Pancreas (tissue), 10 donors: Measurements from ENCODE around the gene PTPN6. TPM values are rescaled to one million over a fixed set of nuclear protein-coding genes. Genes with fewer than 3 reads are reported as not detected.
A peak's percentile ranks its signal among the peaks of the same experiment; 100 is the strongest.

Source experiments
- ATAC-seq, 4 donors: fragments of 200-7000 bp; cut with Tn5 transposase; one replicate each; pipeline versions ENCODE4 v1.8.0 to v1.9.1; 2020; ENCODE audit warnings: mild to moderate bottlenecking in 4 of 4, moderate library complexity in 4 of 4
- DNase-seq, 6 donors: peaks; one replicate each; pipeline ENCODE4 v3.0.0-alpha.2; 2020
- FAIRE-seq: peaks from 2 replicates; lab custom pipeline; 2012; peaks lifted over from hg19 to GRCh38; lab: Jason Lieb, UNC
- H3K27ac ChIP-seq, 4 donors: fragments of 200-600 bp; sonication (generic); 1 replicate in 3 of 4; 2 replicates in 1 of 4; pipeline versions ENCODE4 v1.5.0 to v1.8.0; 2020
- H3K27me3 ChIP-seq, 4 donors: fragments of 200-600 bp; one replicate each; pipeline ENCODE4 v1.8.0; 2021
- H3K36me3 ChIP-seq, 3 donors: fragments of 200-600 bp; sonication (generic) in 1 of 3; one replicate each; pipeline versions ENCODE4 v1.5.0 to v1.8.0; 2020 to 2021
- H3K4me1 ChIP-seq, 3 donors: fragments of 200-600 bp; one replicate each; pipeline ENCODE4 v1.8.0; 2021
- H3K4me3 ChIP-seq, 4 donors: fragments of 200-600 bp; sonication (generic) in 2 of 4; one replicate each; pipeline versions ENCODE4 v1.5.0 to v1.8.0; 2020 to 2021
- H3K9me3 ChIP-seq, 4 donors: fragments of 200-600 bp; one replicate each; pipeline ENCODE4 v1.8.0; 2021
- WGBS, 2 donors: extraction: QIAGEN DNeasy Blood & Tissue Kit; methylation state at CpG; one replicate each; pipeline ENCODE4 v1.1.7; 2013; 5-methylcytosine and 5-hydroxymethylcytosine counted together
- intact Hi-C, 3 donors: fragments of 100-400 bp; cut with DNase I; formaldehyde crosslinking; loops; one replicate each; pipeline versions ENCODE4 v1.11.1 to v1.14.2; 2022
- polyA plus RNA-seq, 2 donors: library from polyadenylated mRNA; stranded (reverse); fragments of 200-250 nt; gene quantifications; one replicate each; pipeline ENCODE4 v1.2.3, GENCODE V29; 2013
- total RNA-seq, 6 donors: library from RNA; stranded (reverse); fragmentation: NEBNext Ultra II Directional in 4 of 6; extraction: Animal tissue kit (Norgen Biotek cat#: 25700) in 4 of 6; gene quantifications; one replicate each; pipeline versions ENCODE4 v1.2.1 to v1.2.4, GENCODE V29; 2021 to 2023
- TF ChIP-seq, protein P1 (sequence below), 4 donors: fragments of 200-600 bp; sonication (generic) in 3 of 4; IDR thresholded peaks; one replicate each; pipeline versions ENCODE4 v1.5.0 to v1.8.0; 2021; ENCODE audit warnings: antibody characterized with exemption in 4 of 4
- donor health status: healthy with polysubstance abuse.
- donor health status: DM: no; HTN: no; CAD: no; lungs with moderate emphysema.
- donor health status: DM: no; HTN: no; CAD: no.
- donor health status: control.
- donor health status: control.
- donor health status: Bipolar disorder and iron deficiency.
- donor health status: DM: yes; HTN: yes; CAD: no.
- donor health status: DM: no; HTN: no; CAD: no.
- donor health status: DM: no; HTN: no; CAD: no.
- donor health status: DM: yes; HTN: yes; CAD: no.

PTPN6 gene
- total and polyA plus RNA-seq, 8 donors = 13.3 to 53.1 (median 20.3) TPM

DNA sequence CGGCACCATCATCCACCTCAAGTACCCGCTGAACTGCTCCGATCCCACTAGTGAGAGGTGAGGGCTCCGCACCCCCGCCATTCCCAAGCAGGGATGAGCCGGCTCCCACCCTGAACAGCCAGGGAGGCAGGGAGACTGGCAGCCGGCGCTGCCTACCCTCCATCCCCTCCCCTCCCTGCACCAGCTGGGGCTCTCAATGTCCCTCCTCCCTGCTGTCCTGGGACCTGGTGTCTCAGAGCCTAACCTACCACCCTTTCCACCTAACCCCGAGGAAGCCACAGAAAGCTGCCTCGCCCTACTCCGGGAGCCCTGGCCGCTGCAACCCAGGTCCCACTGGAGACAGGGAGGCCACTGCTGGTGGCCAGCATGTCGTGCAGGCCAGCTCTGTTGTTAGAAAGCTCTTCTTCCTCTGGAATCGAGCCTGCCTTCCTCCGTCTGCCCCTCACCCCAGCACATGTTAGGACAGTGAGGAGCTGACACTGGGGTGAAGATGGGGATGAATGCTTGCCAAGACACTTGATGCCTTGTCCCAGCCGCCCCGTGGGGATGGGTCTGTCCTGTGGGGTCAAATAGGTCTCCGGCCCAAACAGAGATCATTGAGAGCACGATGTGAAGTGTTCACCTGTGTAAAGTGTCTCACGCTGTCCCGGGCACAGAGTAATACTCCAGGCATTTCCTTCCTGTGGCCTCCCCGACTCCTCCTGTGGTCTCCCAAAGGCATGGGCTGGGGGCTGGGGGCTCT is 1.1 kb downstream of the PTPN6 start:
- H3K4me1 ChIP-seq = peaks cover 0 to 3% (median 0%) of the 10 kb centered on the region in 3 donors
- H3K9me3 ChIP-seq = no peaks in the 10 kb centered on the region
- FAIRE-seq = no peak
- intact Hi-C loops = no loop called here
- peak overlapping the region in 2 of 4 donors; percentile 17 to 53 for H3K27ac ChIP-seq
- H3K4me3 ChIP-seq = peak overlapping the region in 1 of 4 donors; percentile 38
- peak in 4 of 6 donors; percentile 18 to 67 (median 31) for DNase-seq
- 82 to 84% methylated on average over 21 to 22 of the region's 22 CpGs for WGBS, 2 donors
- H3K36me3 ChIP-seq = no peaks in the 10 kb centered on the region
- no peak for ATAC-seq
- no peaks in the 10 kb centered on the region for H3K27me3 ChIP-seq
- TF ChIP-seq, protein P1, sequence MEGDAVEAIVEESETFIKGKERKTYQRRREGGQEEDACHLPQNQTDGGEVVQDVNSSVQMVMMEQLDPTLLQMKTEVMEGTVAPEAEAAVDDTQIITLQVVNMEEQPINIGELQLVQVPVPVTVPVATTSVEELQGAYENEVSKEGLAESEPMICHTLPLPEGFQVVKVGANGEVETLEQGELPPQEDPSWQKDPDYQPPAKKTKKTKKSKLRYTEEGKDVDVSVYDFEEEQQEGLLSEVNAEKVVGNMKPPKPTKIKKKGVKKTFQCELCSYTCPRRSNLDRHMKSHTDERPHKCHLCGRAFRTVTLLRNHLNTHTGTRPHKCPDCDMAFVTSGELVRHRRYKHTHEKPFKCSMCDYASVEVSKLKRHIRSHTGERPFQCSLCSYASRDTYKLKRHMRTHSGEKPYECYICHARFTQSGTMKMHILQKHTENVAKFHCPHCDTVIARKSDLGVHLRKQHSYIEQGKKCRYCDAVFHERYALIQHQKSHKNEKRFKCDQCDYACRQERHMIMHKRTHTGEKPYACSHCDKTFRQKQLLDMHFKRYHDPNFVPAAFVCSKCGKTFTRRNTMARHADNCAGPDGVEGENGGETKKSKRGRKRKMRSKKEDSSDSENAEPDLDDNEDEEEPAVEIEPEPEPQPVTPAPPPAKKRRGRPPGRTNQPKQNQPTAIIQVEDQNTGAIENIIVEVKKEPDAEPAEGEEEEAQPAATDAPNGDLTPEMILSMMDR (IDR thresholded peaks at IDR 0.05) = no peak

DNA sequence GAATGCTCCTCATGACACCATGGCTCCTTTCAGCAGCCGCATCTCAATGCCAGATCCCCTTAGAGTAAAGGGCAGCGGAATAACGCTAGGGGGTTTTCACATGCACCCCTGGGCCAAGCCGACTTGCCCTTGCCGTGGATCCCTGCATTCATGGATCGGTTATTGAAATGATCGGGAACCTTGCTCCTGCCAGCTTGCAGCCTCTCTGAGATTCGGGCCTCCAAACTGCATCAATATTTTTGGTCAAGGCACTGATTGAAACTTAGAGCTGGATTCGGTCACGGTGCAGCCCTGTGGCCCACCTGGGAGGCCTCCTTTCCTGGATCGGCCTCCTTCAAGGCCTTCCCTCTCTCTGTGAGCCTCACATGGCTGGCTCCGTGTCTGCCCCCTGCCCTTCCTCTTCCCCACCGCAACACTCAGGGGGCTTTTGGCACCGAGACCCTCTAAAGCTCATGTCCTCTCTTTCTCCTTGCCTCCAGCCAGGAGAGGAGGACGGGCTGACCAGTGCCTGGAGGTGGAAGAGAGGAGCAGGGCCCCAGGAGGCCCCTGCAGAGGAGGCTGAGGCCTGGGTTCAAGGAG is 1.8 kb downstream of the PTPN6 start:
- TF ChIP-seq, protein P1 (IDR thresholded peaks at IDR 0.05) = no peak
- peaks cover 0 to 3% (median 0%) of the 10 kb centered on the region in 3 donors for H3K4me1 ChIP-seq
- no peak for FAIRE-seq
- no peaks in the 10 kb centered on the region for H3K9me3 ChIP-seq
- no peak for ATAC-seq
- peak overlapping the region in 1 of 4 donors; percentile 38 for H3K4me3 ChIP-seq
- H3K27me3 ChIP-seq = no peaks in the 10 kb centered on the region
- H3K27ac ChIP-seq = peak overlapping the region in 2 of 4 donors; percentile 5 to 52
- WGBS, 2 donors = 88 to 90% methylated on average over 15 of the region's 15 CpGs
- peak in 3 of 6 donors; percentile 10 to 39 (median 30) for DNase-seq
- H3K36me3 ChIP-seq = no peaks in the 10 kb centered on the region
- intact Hi-C loops = no loop called here

- peaks cover 0 to 3% (median 0%) of the 10 kb centered on the region in 3 donors for H3K4me1 ChIP-seq
- no peaks in the 10 kb centered on the region for H3K36me3 ChIP-seq
- no peaks in the 10 kb centered on the region for H3K27me3 ChIP-seq
- intact Hi-C loops = no loop called here
- ATAC-seq = peak in 3 of 4 donors; percentile 33 to 65 (median 48)
- TF ChIP-seq, protein P1 (IDR thresholded peaks at IDR 0.05) = no peak
- peak overlapping the region in 2 of 4 donors; percentile 47 to 52 for H3K27ac ChIP-seq
- no peak for FAIRE-seq
- H3K4me3 ChIP-seq = peak overlapping the region in 1 of 4 donors; percentile 38
- no peaks in the 10 kb centered on the region for H3K9me3 ChIP-seq
- peak in 4 of 6 donors; percentile 23 to 63 (median 46) for DNase-seq
- 79 to 81% methylated on average over 24 of the region's 24 CpGs for WGBS, 2 donors
These were observed 2.5 kb downstream of the PTPN6 start for GRCh38 chr12:6953442-6954315.

- peaks cover 0 to under 1% (median 0%) of the 10 kb centered on the region in 3 donors for H3K4me1 ChIP-seq
- no peaks in the 10 kb centered on the region for H3K36me3 ChIP-seq
- intact Hi-C loops = no loop called here
- peak overlapping the region in 2 of 4 donors; percentile 8 to 47 for H3K27ac ChIP-seq
- TF ChIP-seq, protein P1 (IDR thresholded peaks at IDR 0.05) = no peak
- FAIRE-seq (no peak), DNase-seq (peak in 2 of 6 donors; percentile 12 to 39), ATAC-seq (no peak)
- no peaks in the 10 kb centered on the region for H3K27me3 ChIP-seq
- H3K4me3 ChIP-seq = no peak overlapping the region
- no peaks in the 10 kb centered on the region for H3K9me3 ChIP-seq
- 80% methylated on average over 21 of the region's 21 CpGs for WGBS, 2 donors
These were observed 3.4 kb downstream of the PTPN6 start for GRCh38 chr12:6954316-6955107.
